Esophagus squamous epithelium (tissue), 5 donors: Measurements from ENCODE around the gene GYPA. TPM values are rescaled to one million over a fixed set of nuclear protein-coding genes. Genes with fewer than 3 reads are reported as not detected.
"Not testable (repeated sequence)": the region's sequence is repeated elsewhere in the genome, so short reads cannot be mapped to it uniquely, and the experiment has no call there.

Source experiments
- DNase-seq: peaks from one replicate; lab custom pipeline; 2025; lab: John Stamatoyannopoulos, UW
- H3K27ac ChIP-seq, 4 donors: fragments of 200-600 bp; sonication (generic); one replicate each; pipeline ENCODE4 v1.5.1; 2016 to 2019; ENCODE audit warnings: mild to moderate bottlenecking in 1 of 4
- H3K27me3 ChIP-seq, 4 donors: fragments of 200-600 bp; sonication (generic); 1 replicate in 3 of 4; 2 replicates in 1 of 4; pipeline versions ENCODE4 v1.5.1 to v1.6.0; 2017 to 2021; ENCODE audit warnings: antibody characterized with exemption in 1 of 4
- H3K36me3 ChIP-seq, 3 donors: fragments of 200-600 bp; sonication (generic); one replicate each; pipeline ENCODE4 v1.5.1; 2016 to 2019
- H3K4me1 ChIP-seq, 3 donors: fragments of 200-600 bp; sonication (generic); one replicate each; pipeline ENCODE4 v1.5.1; 2017 to 2019
- H3K4me3 ChIP-seq, 4 donors: fragments of 200-600 bp; sonication (generic); 1 replicate in 3 of 4; 2 replicates in 1 of 4; pipeline ENCODE4 v1.5.1; 2016 to 2019; ENCODE audit warnings: mild to moderate bottlenecking in 2 of 4, moderate library complexity in 1 of 4
- H3K9me3 ChIP-seq, 3 donors: fragments of 200-600 bp; sonication (generic); one replicate each; pipeline ENCODE4 v1.5.1; 2016 to 2019
- CTCF ChIP-seq, 6 experiments: fragments of 450-650 bp in 4 of 6; fragments of 200-600 bp in 2 of 6; sonication (generic) in 2 of 6; IDR thresholded peaks; one replicate each; pipeline ENCODE4 v1.5.1; 2016 to 2019; ENCODE audit warnings: antibody characterized with exemption in 6 of 6, mild to moderate bottlenecking in 4 of 6, moderate library complexity in 4 of 6
- POLR2A ChIP-seq, 4 donors: fragments of 450-650 bp; IDR thresholded peaks; one replicate each; pipeline ENCODE4 v1.6.1; 2017; ENCODE audit warnings: antibody characterized with exemption in 4 of 4, mild to moderate bottlenecking in 4 of 4, moderate library complexity in 3 of 4
- WGBS, 2 donors: methylation state at CpG; one replicate each; pipeline ENCODE4 v1.1.5; 2018; 5-methylcytosine and 5-hydroxymethylcytosine counted together
- intact Hi-C: fragments of 100-400 bp; cut with DNase I; formaldehyde crosslinking; loops from one replicate; pipeline ENCODE4 v1.15.0; 2022
- total RNA-seq, 4 donors: library from RNA; depleted of rRNA; stranded (reverse); fragments of >200 nt; gene quantifications; one replicate each; pipeline ENCODE4 v1.1.0, GENCODE V29; 2016
- donor health status: DM: yes; HTN: yes; CAD: no.

The GYPA gene
- not detected for total RNA-seq

- H3K4me3 ChIP-seq, H3K27me3 ChIP-seq, intact Hi-C loops, H3K27ac ChIP-seq, DNase-seq, H3K36me3 ChIP-seq, H3K4me1 ChIP-seq, H3K9me3 ChIP-seq: not testable (repeated sequence)
- 60 to 77% methylated on average over 4 of the region's 4 CpGs for WGBS, 2 donors
These were observed at the start of gene GYPA for GRCh38 chr4:144140594-144141295. TSS of gene GYPA (minus strand) at chr4:144140718. CDS start at chr4:144140635, 83 bp downstream.

- no peak for DNase-seq
- TF ChIP-seq POLR2A (IDR thresholded peaks at IDR 0.05), result no peak
- TF ChIP-seq CTCF (IDR thresholded peaks at IDR 0.05), result no peak
- Histone ChIP-seq H3K36me3 (no peaks in the 10 kb centered on the region), H3K4me1 (no peaks in the 10 kb centered on the region), H3K27me3 (no peaks in the 10 kb centered on the region), H3K9me3 (no peaks in the 10 kb centered on the region), H3K4me3 (no peak overlapping the region), H3K27ac (no peak overlapping the region)
- intact Hi-C loops, result no loop called here
- WGBS, 2 donors, result 19 to 34% methylated on average over 2 of the region's 2 CpGs
These were observed 49.5 kb upstream of the GYPA start for GRCh38 chr4:144190009-144190408.

GRCh38 chr4:144189121-144189520 is 48.6 kb upstream of the GYPA start:
- H3K9me3 ChIP-seq, result no peaks in the 10 kb centered on the region
- TF ChIP-seq CTCF (IDR thresholded peaks at IDR 0.05) (no peak), POLR2A (IDR thresholded peaks at IDR 0.05) (no peak)
- no peaks in the 10 kb centered on the region for H3K4me1 ChIP-seq
- no peak for DNase-seq
- intact Hi-C loops, result no loop called here
- H3K36me3 ChIP-seq, result no peaks in the 10 kb centered on the region
- no peak overlapping the region for H3K4me3 ChIP-seq
- WGBS, 2 donors, result 37 to 38% methylated on average over 3 of the region's 3 CpGs
- H3K27me3 ChIP-seq, result no peaks in the 10 kb centered on the region
- no peak overlapping the region for H3K27ac ChIP-seq

- intact Hi-C loops, result no loop called here
- Histone ChIP-seq H3K4me1 (no peaks in the 10 kb centered on the region), H3K36me3 (no peaks in the 10 kb centered on the region), H3K27me3 (no peaks in the 10 kb centered on the region), H3K4me3 (no peak overlapping the region), H3K9me3 (no peaks in the 10 kb centered on the region), H3K27ac (no peak overlapping the region)
- DNase-seq, result no peak
- no peak for TF ChIP-seq CTCF (IDR thresholded peaks at IDR 0.05)
- no peak for TF ChIP-seq POLR2A (IDR thresholded peaks at IDR 0.05)
These were observed 44.6 kb upstream of the GYPA start for GRCh38 chr4:144185086-144185485.

- Histone ChIP-seq H3K27ac (no peak overlapping the region), H3K9me3 (no peaks in the 10 kb centered on the region), H3K27me3 (no peaks in the 10 kb centered on the region), H3K36me3 (no peaks in the 10 kb centered on the region), H3K4me1 (no peaks in the 10 kb centered on the region), H3K4me3 (no peak overlapping the region)
- no peak for DNase-seq
- WGBS, 2 donors, result 49 to 60% methylated on average over 2 of the region's 2 CpGs
- no peak for TF ChIP-seq POLR2A (IDR thresholded peaks at IDR 0.05)
- no peak for TF ChIP-seq CTCF (IDR thresholded peaks at IDR 0.05)
- intact Hi-C loops, result no loop called here
These were observed 42.6 kb upstream of the GYPA start for GRCh38 chr4:144183165-144183564.

- H3K27ac ChIP-seq, result no peak overlapping the region
- WGBS, 2 donors, result 56 to 66% methylated on average over 8 of the region's 8 CpGs
- H3K36me3 ChIP-seq, result no peaks in the 10 kb centered on the region
- H3K4me3 ChIP-seq, result no peak overlapping the region
- no peak for DNase-seq
- H3K27me3 ChIP-seq, result no peaks in the 10 kb centered on the region
- no peaks in the 10 kb centered on the region for H3K4me1 ChIP-seq
- no peaks in the 10 kb centered on the region for H3K9me3 ChIP-seq
- TF ChIP-seq POLR2A (IDR thresholded peaks at IDR 0.05), result no peak
- intact Hi-C loops, result no loop called here
These were observed 40.9 kb upstream of the GYPA start for GRCh38 chr4:144181391-144181790.
